IPS DF 4.7 (cell line): Measurements from ENCODE around the gene NFATC3.

Experiments
- DNase-seq: peaks from one replicate; pipeline ENCODE4 v3.0.0-alpha.2; 2013; ENCODE audit warnings: low spot score; ENCODE audit errors: extremely low read depth

The NFATC3 gene

DNA sequence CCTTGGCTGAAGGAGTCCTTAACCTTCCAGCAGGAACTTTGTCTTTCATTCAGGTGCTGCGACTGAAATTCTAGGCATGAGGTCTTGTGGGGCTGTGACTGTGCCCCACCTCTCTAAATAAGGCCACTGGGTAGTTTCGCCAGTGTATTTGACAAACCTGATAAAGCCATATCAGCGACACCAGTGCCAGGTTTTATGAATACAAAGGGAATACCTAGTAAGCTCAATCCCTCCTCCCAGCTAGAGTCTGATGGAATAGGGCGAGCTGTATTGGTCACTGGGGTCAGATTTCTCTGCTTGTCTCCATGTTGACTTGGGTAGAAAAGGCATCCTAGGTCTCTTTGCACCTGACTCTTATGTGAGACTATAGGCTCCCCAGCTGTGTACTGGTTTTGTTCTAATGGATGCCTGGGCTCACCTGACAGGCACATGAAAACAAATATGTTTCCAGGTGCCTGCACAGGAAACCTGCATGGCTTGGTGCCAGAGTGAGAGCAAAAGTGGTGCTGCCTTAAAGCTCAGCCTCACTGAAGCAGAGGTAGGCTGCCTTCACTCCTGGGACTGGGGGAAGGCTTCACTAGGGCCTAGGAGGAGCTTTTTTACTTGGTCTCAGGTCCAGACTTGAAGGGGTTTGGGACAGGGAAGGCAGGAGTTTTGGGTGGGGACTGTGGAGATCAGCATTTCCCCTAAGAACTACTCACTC lies 187.5 kb downstream of the NFATC3 start:
- DNase-seq = no peak

DNA sequence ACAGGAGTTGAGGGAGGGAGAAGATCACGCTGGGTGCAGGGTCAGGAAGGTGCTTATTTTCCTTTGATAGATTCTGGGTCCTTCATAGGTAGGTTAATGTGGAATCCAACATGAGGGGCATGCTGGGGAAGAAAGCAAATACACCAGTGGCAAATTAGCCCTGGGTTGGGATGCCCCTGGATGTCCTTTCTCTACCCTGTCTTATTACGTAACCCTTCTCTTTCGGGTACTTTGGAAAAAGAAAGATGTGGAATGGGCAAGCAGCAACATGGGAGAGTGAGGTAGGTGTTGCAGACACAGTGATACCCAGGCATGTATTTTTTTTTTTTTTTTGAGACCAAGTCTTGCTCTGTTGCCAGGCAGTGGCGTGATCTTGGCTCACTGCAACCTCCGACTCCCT lies 188.3 kb downstream of the NFATC3 start:
- DNase-seq = no peak

DNA sequence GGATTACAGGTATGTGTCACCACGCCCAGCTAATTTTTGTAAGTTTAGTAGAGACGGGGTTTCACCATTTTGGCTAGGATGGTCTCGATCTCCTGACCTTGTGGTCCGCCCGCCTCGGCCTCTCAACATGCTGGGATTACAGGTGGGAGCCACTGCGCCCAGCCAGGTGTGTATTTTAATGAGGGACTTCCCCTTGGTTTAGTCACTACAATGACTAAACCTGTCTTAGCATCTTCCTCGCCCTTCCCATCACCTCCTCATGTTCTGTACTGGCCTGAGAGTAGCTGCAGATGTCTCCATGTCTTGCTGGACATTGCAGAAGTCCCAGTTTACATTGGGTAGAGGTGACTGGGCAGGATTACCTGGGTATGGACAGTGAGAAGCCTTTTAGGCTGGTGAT lies 188.7 kb downstream of the NFATC3 start:
- DNase-seq = no peak

DNA sequence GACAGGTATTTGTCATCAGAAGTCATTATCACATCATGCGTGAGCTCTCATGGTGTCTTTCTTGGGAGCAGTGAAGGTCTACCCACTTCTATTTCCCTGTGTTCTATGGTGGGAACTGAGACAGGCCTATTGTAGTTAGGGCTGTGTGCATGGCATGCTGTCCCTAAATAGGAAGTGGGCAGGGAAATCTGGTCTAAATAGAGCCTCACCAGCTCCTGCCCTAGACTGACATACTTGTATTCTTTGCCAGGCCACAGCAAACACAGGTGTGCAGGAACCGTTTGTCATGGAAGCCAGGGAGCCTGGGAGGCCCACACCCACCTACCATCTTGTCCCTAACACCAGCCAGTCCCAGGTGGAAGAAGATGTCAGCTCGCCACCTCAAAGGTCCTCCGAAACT lies 189.3 kb downstream of the NFATC3 start:
- DNase-seq = no peak

DNA sequence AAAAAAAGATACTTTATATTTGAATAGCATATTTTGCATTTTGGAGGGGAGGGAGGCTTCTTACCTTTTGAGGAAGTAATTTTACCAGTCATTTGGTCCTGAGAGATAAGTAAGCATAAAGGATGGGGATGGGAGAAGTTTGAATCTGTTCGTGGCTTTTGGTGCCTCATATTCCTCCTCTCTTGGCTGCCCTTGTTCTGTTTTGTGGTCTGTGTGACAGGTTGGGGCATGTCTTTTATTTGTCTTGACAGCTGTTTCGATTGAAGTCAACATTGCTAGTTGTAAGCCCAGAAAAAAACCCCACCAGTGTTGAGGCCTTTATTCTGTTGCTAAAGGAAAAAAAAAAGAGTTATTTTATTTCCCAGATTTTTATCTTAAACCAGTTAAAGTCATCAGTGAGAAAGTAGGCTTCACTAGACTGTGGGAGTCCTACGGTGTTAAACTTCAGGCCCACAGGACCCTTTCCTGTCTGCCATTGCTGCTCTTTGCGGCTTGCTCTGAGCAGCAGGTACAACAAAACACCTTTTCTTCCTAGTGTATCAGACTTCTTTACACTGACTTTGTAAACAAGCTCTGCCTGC lies 190.5 kb downstream of the NFATC3 start:
- DNase-seq = no peak

DNA sequence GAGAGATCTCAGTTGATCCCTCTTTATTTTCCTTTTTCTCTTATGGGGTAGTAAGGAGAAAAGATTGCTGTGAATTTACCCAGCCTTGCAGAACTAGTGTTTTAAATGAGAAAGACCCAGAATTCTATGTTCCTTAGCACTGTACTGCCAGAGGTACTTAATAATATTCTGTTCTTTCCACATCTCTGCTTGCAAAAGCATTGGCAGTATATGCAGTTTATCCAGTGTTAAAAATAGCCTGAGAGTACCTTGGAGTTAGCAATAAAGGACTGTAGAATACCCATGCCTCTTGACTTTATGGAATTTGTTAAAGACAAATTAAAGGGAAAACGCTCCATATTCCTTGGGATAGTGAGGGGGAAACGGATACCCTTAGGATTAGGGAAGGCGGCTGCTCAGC lies 191.1 kb downstream of the NFATC3 start:
- DNase-seq = no peak
